Peyer's patch (tissue), 4 donors: ENCODE results near the gene PRKCH. TPM values are rescaled to one million over a fixed set of nuclear protein-coding genes. Genes with fewer than 3 reads are reported as not detected.
A peak's percentile ranks its signal among the peaks of the same experiment; 100 is the strongest.

Experiments used
- DNase-seq, 3 donors: peaks; one replicate each; pipeline ENCODE4 v3.0.0-alpha.2; 2017 to 2019
- H3K27ac ChIP-seq, 4 donors: fragments of 200-600 bp; sonication (generic); one replicate each; pipeline ENCODE4 v1.5.1; 2016 to 2019
- H3K27me3 ChIP-seq, 2 donors: fragments of 200-600 bp; sonication (generic); one replicate each; pipeline ENCODE4 v1.5.1; 2019
- H3K36me3 ChIP-seq, 3 donors: fragments of 200-600 bp; sonication (generic); one replicate each; pipeline ENCODE4 v1.5.1; 2016 to 2019
- H3K4me1 ChIP-seq, 4 donors: fragments of 200-600 bp; sonication (generic); one replicate each; pipeline ENCODE4 v1.5.1; 2016 to 2019
- H3K4me3 ChIP-seq, 4 donors: fragments of 200-600 bp; sonication (generic); 1 replicate in 3 of 4; 2 replicates in 1 of 4; pipeline ENCODE4 v1.5.1; 2016 to 2019; ENCODE audit warnings: mild to moderate bottlenecking in 1 of 4
- H3K9me3 ChIP-seq, 4 donors: fragments of 200-600 bp; sonication (generic); one replicate each; pipeline ENCODE4 v1.5.1; 2016 to 2019; ENCODE audit warnings: mild to moderate bottlenecking in 1 of 4
- POLR2A ChIP-seq, 2 donors: fragments of 450-650 bp; IDR thresholded peaks; one replicate each; pipeline ENCODE4 v1.5.1; 2017; ENCODE audit warnings: antibody characterized with exemption in 2 of 2, mild to moderate bottlenecking in 2 of 2, moderate library complexity in 2 of 2
- total RNA-seq, 4 donors: library from RNA; depleted of rRNA; stranded (reverse); fragments of >200 nt; gene quantifications; one replicate each; pipeline ENCODE4 v1.1.0, GENCODE V29; 2016
- TF ChIP-seq, protein P1 (sequence below), 6 experiments: fragments of 450-650 bp in 4 of 6; fragments of 200-600 bp in 2 of 6; sonication (generic) in 1 of 6; IDR thresholded peaks; one replicate each; pipeline ENCODE4 v1.5.1; 2017 to 2019; ENCODE audit warnings: antibody characterized with exemption in 6 of 6, mild to moderate bottlenecking in 3 of 6, moderate library complexity in 1 of 6

The PRKCH gene
- total RNA-seq, 4 donors from 2014 or later, result 32.5 to 64.2 (median 53.0) TPM

DNA sequence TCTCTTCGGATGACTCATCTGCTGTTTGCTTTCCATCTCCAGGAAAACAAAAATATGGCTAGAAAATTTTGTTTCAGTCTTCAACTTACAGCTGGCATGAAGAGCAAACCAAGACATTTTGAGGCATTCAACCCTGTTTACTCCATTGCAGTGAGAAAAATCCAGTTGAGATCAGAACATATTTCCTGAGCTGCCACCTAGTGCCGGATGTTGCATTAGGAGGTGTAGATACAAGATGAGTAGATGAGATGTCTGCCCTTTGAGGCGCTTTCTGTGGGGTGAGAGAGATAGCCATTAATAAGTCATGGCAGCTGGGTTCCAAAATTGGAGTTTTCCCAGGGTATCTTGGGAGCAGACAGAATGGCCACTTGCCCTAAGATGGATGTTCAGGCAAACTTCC is 171.1 kb downstream of the PRKCH start:
- H3K4me1 ChIP-seq, result peaks cover 0 to 3% (median 0%) of the 10 kb centered on the region in 4 donors
- H3K27ac ChIP-seq, result no peak overlapping the region

DNA sequence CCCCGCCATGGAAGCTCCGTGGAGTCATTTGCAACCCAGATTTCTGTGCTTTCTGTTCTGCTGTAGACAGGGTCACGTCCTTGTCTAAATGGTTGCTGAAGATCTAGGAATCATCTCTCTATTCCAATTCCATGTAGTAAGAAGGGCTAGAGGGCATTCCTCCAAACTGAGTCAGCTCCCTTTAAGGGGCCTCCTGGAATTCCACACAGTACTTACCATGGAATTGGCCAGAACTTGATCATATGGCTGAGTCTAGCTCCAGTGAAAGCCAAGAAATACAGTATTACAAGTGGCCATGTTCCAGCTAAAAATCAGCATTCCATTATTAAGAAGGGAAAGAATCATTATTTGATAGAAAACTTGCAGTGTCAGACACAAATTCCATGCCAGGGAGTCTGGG is 171.9 kb downstream of the PRKCH start:
- no peak for TF ChIP-seq POLR2A (IDR thresholded peaks at IDR 0.05)
- TF ChIP-seq, protein P1, sequence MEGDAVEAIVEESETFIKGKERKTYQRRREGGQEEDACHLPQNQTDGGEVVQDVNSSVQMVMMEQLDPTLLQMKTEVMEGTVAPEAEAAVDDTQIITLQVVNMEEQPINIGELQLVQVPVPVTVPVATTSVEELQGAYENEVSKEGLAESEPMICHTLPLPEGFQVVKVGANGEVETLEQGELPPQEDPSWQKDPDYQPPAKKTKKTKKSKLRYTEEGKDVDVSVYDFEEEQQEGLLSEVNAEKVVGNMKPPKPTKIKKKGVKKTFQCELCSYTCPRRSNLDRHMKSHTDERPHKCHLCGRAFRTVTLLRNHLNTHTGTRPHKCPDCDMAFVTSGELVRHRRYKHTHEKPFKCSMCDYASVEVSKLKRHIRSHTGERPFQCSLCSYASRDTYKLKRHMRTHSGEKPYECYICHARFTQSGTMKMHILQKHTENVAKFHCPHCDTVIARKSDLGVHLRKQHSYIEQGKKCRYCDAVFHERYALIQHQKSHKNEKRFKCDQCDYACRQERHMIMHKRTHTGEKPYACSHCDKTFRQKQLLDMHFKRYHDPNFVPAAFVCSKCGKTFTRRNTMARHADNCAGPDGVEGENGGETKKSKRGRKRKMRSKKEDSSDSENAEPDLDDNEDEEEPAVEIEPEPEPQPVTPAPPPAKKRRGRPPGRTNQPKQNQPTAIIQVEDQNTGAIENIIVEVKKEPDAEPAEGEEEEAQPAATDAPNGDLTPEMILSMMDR (IDR thresholded peaks at IDR 0.05), result no peak
- Histone ChIP-seq H3K27ac (no peak overlapping the region), H3K36me3 (no peaks in the 10 kb centered on the region), H3K4me3 (no peak overlapping the region), H3K4me1 (peaks cover 0 to 3% (median 0%) of the 10 kb centered on the region in 4 donors), H3K27me3 (no peaks in the 10 kb centered on the region), H3K9me3 (no peaks in the 10 kb centered on the region)
- DNase-seq, result no peak

More for the DNA sequence above, 171.1 kb downstream of the PRKCH start:
- Histone ChIP-seq H3K9me3 (no peaks in the 10 kb centered on the region), H3K36me3 (no peaks in the 10 kb centered on the region), H3K4me3 (no peak overlapping the region), H3K27me3 (no peaks in the 10 kb centered on the region)
- no peak for DNase-seq
- TF ChIP-seq, protein P1 (IDR thresholded peaks at IDR 0.05), result no peak
- no peak for TF ChIP-seq POLR2A (IDR thresholded peaks at IDR 0.05)

DNA sequence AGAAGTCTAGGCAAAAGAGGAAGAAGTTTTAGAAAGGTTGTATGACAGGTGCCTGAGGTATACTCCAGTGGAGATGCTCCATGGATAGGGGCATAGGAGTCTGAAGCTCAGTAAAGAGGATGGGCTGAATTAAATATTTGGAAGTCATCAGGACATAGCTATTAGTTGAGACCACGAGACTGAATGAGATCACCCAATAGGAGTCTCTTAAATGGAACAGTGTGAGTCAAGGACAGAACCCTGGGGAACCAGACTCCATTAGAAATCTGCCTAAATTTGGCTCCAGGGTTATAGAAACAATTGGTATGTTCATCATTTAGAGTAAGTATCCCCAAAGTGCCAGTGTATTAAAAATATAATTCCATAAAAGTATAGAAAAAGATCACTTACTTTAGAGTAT is 172.6 kb downstream of the PRKCH start:
- DNase-seq, result no peak
- Histone ChIP-seq H3K4me3 (no peak overlapping the region), H3K36me3 (no peaks in the 10 kb centered on the region), H3K27me3 (no peaks in the 10 kb centered on the region), H3K9me3 (no peaks in the 10 kb centered on the region), H3K4me1 (peaks cover 0 to 3% (median 0%) of the 10 kb centered on the region in 4 donors), H3K27ac (no peak overlapping the region)
- TF ChIP-seq, protein P1 (IDR thresholded peaks at IDR 0.05), result no peak
- no peak for TF ChIP-seq POLR2A (IDR thresholded peaks at IDR 0.05)

DNA sequence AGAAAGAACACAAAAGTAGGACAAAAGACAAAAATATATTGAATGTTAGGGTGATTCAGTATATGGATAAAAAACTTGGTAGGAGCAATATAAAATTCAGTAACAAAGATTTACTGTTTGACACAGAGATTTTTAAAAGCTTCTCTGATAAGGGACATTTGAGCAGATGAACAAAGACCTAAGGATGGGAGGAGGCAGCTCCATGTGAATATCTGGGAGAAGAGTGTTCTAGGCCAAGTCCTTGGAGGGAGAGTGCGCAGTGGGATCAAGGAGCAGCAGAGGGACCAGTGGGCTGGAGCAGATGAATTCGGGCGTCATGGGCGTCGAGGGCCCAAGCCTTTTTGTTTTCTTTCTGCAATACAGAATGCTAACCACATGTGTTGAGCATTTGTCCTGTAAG is 174.4 kb downstream of the PRKCH start:
- DNase-seq, result no peak
- no peak for TF ChIP-seq POLR2A (IDR thresholded peaks at IDR 0.05)
- TF ChIP-seq, protein P1 (IDR thresholded peaks at IDR 0.05), result no peak
- Histone ChIP-seq H3K27me3 (no peaks in the 10 kb centered on the region), H3K9me3 (no peaks in the 10 kb centered on the region), H3K4me1 (peaks cover 0 to 3% (median 0%) of the 10 kb centered on the region in 4 donors), H3K27ac (no peak overlapping the region), H3K36me3 (no peaks in the 10 kb centered on the region), H3K4me3 (no peak overlapping the region)

DNA sequence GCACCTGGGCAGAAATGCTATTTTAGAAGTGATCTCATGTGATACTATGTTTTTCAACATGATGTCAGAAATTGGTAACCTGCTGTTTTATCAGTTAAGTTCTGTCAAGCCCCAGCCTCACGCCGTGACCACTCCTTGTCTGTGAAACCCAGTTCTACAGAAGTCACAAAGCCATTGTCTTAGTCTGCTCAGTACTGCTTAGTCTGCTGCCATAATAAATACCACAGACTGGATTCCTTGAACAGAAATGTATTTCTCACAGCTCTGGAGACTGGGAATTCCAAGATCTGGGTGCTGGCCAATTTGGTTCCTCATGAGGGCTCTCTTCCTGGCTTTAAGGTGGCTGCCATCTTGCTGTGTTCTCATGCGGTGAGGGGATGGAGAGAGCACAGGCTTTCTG is 176.9 kb downstream of the PRKCH start:
- no peaks in the 10 kb centered on the region for H3K36me3 ChIP-seq
- no peak overlapping the region for H3K4me3 ChIP-seq

More for the DNA sequence above, 176.9 kb downstream of the PRKCH start:
- H3K27me3 ChIP-seq, result no peaks in the 10 kb centered on the region
- TF ChIP-seq POLR2A (IDR thresholded peaks at IDR 0.05), result no peak
- TF ChIP-seq, protein P1 (IDR thresholded peaks at IDR 0.05), result no peak
- no peaks in the 10 kb centered on the region for H3K9me3 ChIP-seq
- H3K27ac ChIP-seq, result peak overlapping the region in 2 of 4 donors; percentile 5 to 37
- H3K4me1 ChIP-seq, result peaks cover 0 to 8% (median 2%) of the 10 kb centered on the region in 4 donors
- no peak for DNase-seq
